WTC11 (cell line): ENCODE data around the gene INMT. TPM values are rescaled to one million over a fixed set of nuclear protein-coding genes. Genes with fewer than 3 reads are reported as not detected.
A peak's percentile ranks its signal among the peaks of the same experiment; 100 is the strongest.

ENCODE experiments used
- ATAC-seq: fragments of 200-7000 bp; cut with Tn5 transposase; 2 replicates; pipeline ENCODE4 v1.10.0; 2021; ENCODE audit warnings: mild to moderate bottlenecking, moderate library complexity
- Bru-seq: library from RNA; stranded (reverse); fragments of 400-500 nt; gene quantifications from one replicate; lab custom pipeline; 2021; lab: Mats Ljungman, UMichigan
- CTCF ChIA-PET: fragments of 300-600 bp; sonication (Branson Sonifier 250); formaldehyde crosslinking; loops from one replicate; lab custom pipeline; 2021; ENCODE audit warnings: antibody characterized with exemption; lab: Charles Lee
- POLR2A ChIA-PET: fragments of 350-600 bp; sonication (Branson Sonifier 250); formaldehyde crosslinking; loops from one replicate; lab custom pipeline; 2021; ENCODE audit warnings: antibody characterized with exemption; lab: Charles Lee
- DNase-seq: peaks from one replicate; pipeline ENCODE4 v3.0.0; 2021; ENCODE audit warnings: low spot score
- H3K27ac Mint-ChIP-seq: 2 replicates; pipeline ENCODE4 v1.8.0; 2021; ENCODE audit warnings: mixed read lengths
- H3K27me3 Mint-ChIP-seq: 2 replicates; pipeline ENCODE4 v1.8.0; 2021; ENCODE audit warnings: low read depth, mild to moderate bottlenecking, moderate library complexity, mixed read lengths
- H3K36me3 Mint-ChIP-seq: 2 replicates; pipeline ENCODE4 v1.8.0; 2021; ENCODE audit warnings: mixed read lengths
- H3K4me1 Mint-ChIP-seq: 2 replicates; pipeline ENCODE4 v1.8.0; 2022; ENCODE audit warnings: mixed read lengths
- H3K4me3 Mint-ChIP-seq: 2 replicates; pipeline ENCODE4 v1.8.0; 2021; ENCODE audit warnings: mild to moderate bottlenecking, moderate library complexity, mixed read lengths
- H3K9me3 Mint-ChIP-seq: 2 replicates; pipeline ENCODE4 v1.8.0; 2021; ENCODE audit warnings: mixed read lengths
- E2F1 ChIP-seq: sonication (generic); formaldehyde crosslinking; IDR thresholded peaks from 2 replicates; pipeline ENCODE4 v1.8.0; 2022; ENCODE audit warnings: mild to moderate bottlenecking, missing genetic modification reagents
- ESRRA ChIP-seq: sonication (generic); formaldehyde crosslinking; IDR thresholded peaks from 2 replicates; pipeline ENCODE4 v1.8.1; 2022; ENCODE audit warnings: mild to moderate bottlenecking, missing genetic modification reagents, borderline replicate concordance
- FOXP4 ChIP-seq: sonication (generic); formaldehyde crosslinking; IDR thresholded peaks from 2 replicates; pipeline ENCODE4 v1.8.0; 2022; ENCODE audit warnings: mild to moderate bottlenecking, missing genetic modification reagents
- KAT7 ChIP-seq: sonication (generic); formaldehyde crosslinking; IDR thresholded peaks from 2 replicates; pipeline ENCODE4 v1.8.1; 2023; ENCODE audit warnings: missing genetic modification reagents, mild to moderate bottlenecking, borderline replicate concordance
- NFATC4 ChIP-seq: fragments of 250-450 bp; sonication (Bioruptor Pico); IDR thresholded peaks from 2 replicates; pipeline ENCODE4 v1.9.0; 2021; ENCODE audit warnings: mild to moderate bottlenecking
- NR2C2 ChIP-seq: sonication (generic); formaldehyde crosslinking; IDR thresholded peaks from 2 replicates; pipeline ENCODE4 v1.8.0; 2022; ENCODE audit warnings: mild to moderate bottlenecking, missing genetic modification reagents
- ZBTB21 ChIP-seq: sonication (generic); formaldehyde crosslinking; IDR thresholded peaks from 2 replicates; pipeline ENCODE4 v1.8.1; 2023; ENCODE audit warnings: mild to moderate bottlenecking, missing genetic modification reagents, borderline replicate concordance
- ZNF121 ChIP-seq: sonication (generic); formaldehyde crosslinking; IDR thresholded peaks from 2 replicates; pipeline ENCODE4 v1.8.0; 2023; ENCODE audit warnings: missing genetic modification reagents
- ZNF219 ChIP-seq: sonication (generic); formaldehyde crosslinking; IDR thresholded peaks from 2 replicates; pipeline ENCODE4 v1.8.0; 2023; ENCODE audit warnings: missing genetic modification reagents, mild to moderate bottlenecking, borderline replicate concordance
- ZNF416 ChIP-seq: fragments of 250-450 bp; sonication (Bioruptor Pico); IDR thresholded peaks from 2 replicates; pipeline ENCODE4 v1.9.0; 2021; ENCODE audit warnings: mild to moderate bottlenecking, inconsistent platforms
- ZNF423 ChIP-seq: fragments of 250-450 bp; sonication (Bioruptor Pico); IDR thresholded peaks from 2 replicates; pipeline ENCODE4 v2.1.2; 2022; ENCODE audit warnings: mild to moderate bottlenecking, moderate library complexity
- long read RNA-seq, 3 experiments: library from RNA in 1 of 3; library from capped mRNA in 1 of 3; library from polyadenylated mRNA in 1 of 3; unstranded in 2 of 3; stranded (forward) in 1 of 3; transcript quantifications; one replicate each; pipeline ENCODE4 v2.0.0, GENCODE V29; 2021
- total RNA-seq: library from RNA; stranded (reverse); gene quantifications from 3 replicates; pipeline ENCODE4 v1.2.3, GENCODE V29; 2021
- TF ChIP-seq, protein P1 (sequence below): fragments of 200-600 bp; IDR thresholded peaks from 2 replicates; pipeline ENCODE4 v1.8.0; 2022; ENCODE audit warnings: antibody characterized with exemption
- TF ChIP-seq, protein P2 (sequence below): sonication (generic); formaldehyde crosslinking; IDR thresholded peaks from 2 replicates; pipeline ENCODE4 v1.8.1; 2022; ENCODE audit warnings: low read depth, mild to moderate bottlenecking, moderate library complexity, missing genetic modification reagents, borderline replicate concordance

The INMT gene
- 3.5 to 5.6 TPM (median 4.4 TPM) in 3 replicates for total RNA-seq
- Bru-seq, nascent RNA, result percentile 58 among the genes with signal in this experiment
- long read RNA-seq, experiment 1, partial matches to known transcripts, result 0 of 2 reads
- long read RNA-seq, experiment 1, other reads (novel, unspliced or antisense), result 2 of 2 reads
- long read RNA-seq, experiment 2, partial matches to known transcripts, result 2 of 2 reads
- long read RNA-seq, experiment 2, other reads (novel, unspliced or antisense), result 0 of 2 reads
- long read RNA-seq, experiment 3, result 0 reads

GRCh38 chr7:30751696-30752273 lies at the start of gene INMT:
Gene INMT, plus strand, starts transcription at chr7:30752135. Its CDS starts 16 bp downstream, at chr7:30752151.
- H3K27ac Mint-ChIP-seq, result no peak within 1 kb of the TSS
- TF ChIP-seq ESRRA (CRISPR knock-in tag), result no peak
- POLR2A ChIA-PET, result no interaction called here
- H3K36me3 Mint-ChIP-seq, result peaks cover 3% of the 10 kb centered on the region; the same call in 1 of the 2 replicates
- no peaks in the 10 kb centered on the region for H3K4me1 Mint-ChIP-seq
- peaks cover 2% of the 10 kb centered on the region; the same call in 1 of the 2 replicates for H3K27me3 Mint-ChIP-seq
- DNase-seq (no peak), ATAC-seq (no peak)
- CTCF ChIA-PET, result interaction anchor here (0.6 to 1.3 kb wide), 2 partner anchors 21 to 186 kb away, joined by 3 to 4 read pairs; no protein-coding TSS in a partner anchor
- no peak within 1 kb of the TSS for H3K4me3 Mint-ChIP-seq
- peaks cover 14% of the 10 kb centered on the region for H3K9me3 Mint-ChIP-seq

DNA sequence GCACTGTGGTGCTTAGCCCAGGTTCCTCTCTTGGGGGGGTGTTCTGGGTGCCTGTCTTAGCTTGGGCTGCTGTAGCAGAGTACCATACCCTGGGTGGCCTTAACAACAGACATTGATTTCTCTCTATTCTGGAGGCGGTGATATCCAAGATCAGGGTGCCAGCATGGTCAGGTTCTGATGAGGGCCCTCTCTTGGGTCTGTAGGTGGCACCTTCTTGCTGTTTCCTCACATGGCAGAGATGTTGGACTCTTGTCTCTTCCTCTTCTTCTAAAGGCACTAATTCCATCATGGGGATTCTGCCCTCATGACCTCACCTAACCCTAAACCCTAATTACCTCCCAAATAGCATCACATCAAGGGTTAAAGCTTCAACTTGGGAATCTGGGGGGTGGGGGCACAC lies 49.7 kb upstream of the INMT start:
- TF ChIP-seq ZNF121 (CRISPR knock-in tag), result no peak
- TF ChIP-seq, protein P1, sequence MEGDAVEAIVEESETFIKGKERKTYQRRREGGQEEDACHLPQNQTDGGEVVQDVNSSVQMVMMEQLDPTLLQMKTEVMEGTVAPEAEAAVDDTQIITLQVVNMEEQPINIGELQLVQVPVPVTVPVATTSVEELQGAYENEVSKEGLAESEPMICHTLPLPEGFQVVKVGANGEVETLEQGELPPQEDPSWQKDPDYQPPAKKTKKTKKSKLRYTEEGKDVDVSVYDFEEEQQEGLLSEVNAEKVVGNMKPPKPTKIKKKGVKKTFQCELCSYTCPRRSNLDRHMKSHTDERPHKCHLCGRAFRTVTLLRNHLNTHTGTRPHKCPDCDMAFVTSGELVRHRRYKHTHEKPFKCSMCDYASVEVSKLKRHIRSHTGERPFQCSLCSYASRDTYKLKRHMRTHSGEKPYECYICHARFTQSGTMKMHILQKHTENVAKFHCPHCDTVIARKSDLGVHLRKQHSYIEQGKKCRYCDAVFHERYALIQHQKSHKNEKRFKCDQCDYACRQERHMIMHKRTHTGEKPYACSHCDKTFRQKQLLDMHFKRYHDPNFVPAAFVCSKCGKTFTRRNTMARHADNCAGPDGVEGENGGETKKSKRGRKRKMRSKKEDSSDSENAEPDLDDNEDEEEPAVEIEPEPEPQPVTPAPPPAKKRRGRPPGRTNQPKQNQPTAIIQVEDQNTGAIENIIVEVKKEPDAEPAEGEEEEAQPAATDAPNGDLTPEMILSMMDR, result 0 out of 2 replicates have a peak, but pooled peaks have one; percentile 22
- H3K9me3 Mint-ChIP-seq, result no peaks in the 10 kb centered on the region
- peaks cover 5% of the 10 kb centered on the region for H3K27me3 Mint-ChIP-seq
- H3K4me1 Mint-ChIP-seq, result peaks cover 22% of the 10 kb centered on the region
- H3K27ac Mint-ChIP-seq, result no peak overlapping the region
- no peak overlapping the region for H3K4me3 Mint-ChIP-seq
- ChIA-PET POLR2A (no interaction called here), CTCF (interaction anchor here (0.9 to 9.0 kb wide), 8 partner anchors 9 to 89 kb away, joined by 3 to 57 read pairs (median 8); partner anchors contain the start of gene CRHR2)
- ATAC-seq (peak; percentile 13; the same call in 1 of the 2 replicates), DNase-seq (no peak)
- no peaks in the 10 kb centered on the region for H3K36me3 Mint-ChIP-seq

GRCh38 chr7:30703756-30704155 lies 48.2 kb upstream of the INMT start:
- no peaks in the 10 kb centered on the region for H3K36me3 Mint-ChIP-seq
- H3K4me3 Mint-ChIP-seq, result no peak overlapping the region
- POLR2A ChIA-PET, result no interaction called here
- H3K4me1 Mint-ChIP-seq, result peaks cover 19% of the 10 kb centered on the region
- DNase-seq, result no peak
- H3K27me3 Mint-ChIP-seq, result peaks cover 5% of the 10 kb centered on the region
- CTCF ChIA-PET, result interaction anchor here (0.7 to 9.0 kb wide), 3 partner anchors 21 to 550 kb away, joined by 3 to 57 read pairs (median 4); partner anchors contain the start of gene CRHR2
- TF ChIP-seq ZNF219 (CRISPR knock-in tag) (no peak), ZNF423 (CRISPR knock-in tag) (no peak), E2F1 (CRISPR knock-in tag) (no peak), FOXP4 (no peak), NR2C2 (CRISPR knock-in tag) (no peak), KAT7 (CRISPR knock-in tag) (no peak), ZNF416 (CRISPR knock-in tag) (no peak), ZBTB21 (CRISPR knock-in tag) (no peak), NFATC4 (CRISPR knock-in tag) (no peak)
- TF ChIP-seq, protein P2, sequence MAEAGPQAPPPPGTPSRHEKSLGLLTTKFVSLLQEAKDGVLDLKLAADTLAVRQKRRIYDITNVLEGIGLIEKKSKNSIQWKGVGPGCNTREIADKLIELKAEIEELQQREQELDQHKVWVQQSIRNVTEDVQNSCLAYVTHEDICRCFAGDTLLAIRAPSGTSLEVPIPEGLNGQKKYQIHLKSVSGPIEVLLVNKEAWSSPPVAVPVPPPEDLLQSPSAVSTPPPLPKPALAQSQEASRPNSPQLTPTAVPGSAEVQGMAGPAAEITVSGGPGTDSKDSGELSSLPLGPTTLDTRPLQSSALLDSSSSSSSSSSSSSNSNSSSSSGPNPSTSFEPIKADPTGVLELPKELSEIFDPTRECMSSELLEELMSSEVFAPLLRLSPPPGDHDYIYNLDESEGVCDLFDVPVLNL (CRISPR knock-in tag), result no peak
- ATAC-seq, result no peak
- H3K27ac Mint-ChIP-seq, result no peak overlapping the region
- no peaks in the 10 kb centered on the region for H3K9me3 Mint-ChIP-seq
